H9 (cell line): ENCODE data around the gene FNDC3B. TPM values are rescaled to one million over a fixed set of nuclear protein-coding genes. Genes with fewer than 3 reads are reported as not detected.

Source experiments
- DNase-seq: peaks from one replicate; pipeline ENCODE4 v3.0.0-alpha.2; 2017
- H2AFZ ChIP-seq: one replicate; pipeline ENCODE4 v1.6.1; 2013; ENCODE audit warnings: mild to moderate bottlenecking, low read length, control low read depth, moderate library complexity
- H2AK5ac ChIP-seq: 2 replicates; pipeline ENCODE4 v1.6.1; 2013; ENCODE audit warnings: low read length, control low read depth, mixed read lengths; ENCODE audit not compliant: insufficient read length
- H2BK120ac ChIP-seq: one replicate; pipeline ENCODE4 v1.6.1; 2013; ENCODE audit warnings: low read depth, mild to moderate bottlenecking, low read length, control low read depth, inconsistent platforms; ENCODE audit not compliant: poor library complexity, severe bottlenecking
- H2BK12ac ChIP-seq: 2 replicates; pipeline ENCODE4 v1.6.1; 2013; ENCODE audit warnings: low read length, control low read depth, mixed read lengths, low read depth; ENCODE audit not compliant: insufficient read length
- H2BK15ac ChIP-seq: 2 replicates; pipeline ENCODE4 v1.6.1; 2013; ENCODE audit warnings: low read depth, low read length, control low read depth
- H2BK20ac ChIP-seq: one replicate; pipeline ENCODE4 v1.6.1; 2013; ENCODE audit warnings: low read depth, mild to moderate bottlenecking, low read length, control low read depth, inconsistent platforms; ENCODE audit not compliant: poor library complexity, severe bottlenecking
- H2BK5ac ChIP-seq: 2 replicates; pipeline ENCODE4 v1.6.1; 2013; ENCODE audit warnings: low read length, control low read depth, mixed read lengths; ENCODE audit not compliant: insufficient read length
- H3K14ac ChIP-seq: 2 replicates; pipeline ENCODE4 v1.6.1; 2013; ENCODE audit warnings: low read length, control low read depth; ENCODE audit not compliant: insufficient read depth
- H3K18ac ChIP-seq: 2 replicates; pipeline ENCODE4 v1.6.1; 2013; ENCODE audit warnings: low read depth, mild to moderate bottlenecking, mixed read lengths, low read length, control low read depth; ENCODE audit not compliant: insufficient read length
- H3K23ac ChIP-seq: 2 replicates; pipeline ENCODE4 v1.6.1; 2013; ENCODE audit warnings: low read length, control low read depth, mixed read lengths, low read depth; ENCODE audit not compliant: insufficient read length
- H3K23me2 ChIP-seq: 2 replicates; pipeline ENCODE4 v1.6.1; 2013; ENCODE audit warnings: low read depth, mild to moderate bottlenecking, mixed read lengths, low read length, control low read depth; ENCODE audit not compliant: insufficient read length, poor library complexity, severe bottlenecking
- H3K27ac ChIP-seq: 2 replicates; pipeline ENCODE4 v1.5.1; 2013; ENCODE audit warnings: low read length, control low read depth, mixed read lengths, low read depth; ENCODE audit not compliant: insufficient read length
- H3K27me3 ChIP-seq: 2 replicates; pipeline ENCODE4 v1.6.1; 2013; ENCODE audit warnings: low read length, control low read depth, inconsistent platforms; ENCODE audit not compliant: insufficient read depth
- H3K4ac ChIP-seq: 2 replicates; pipeline ENCODE4 v1.6.1; 2013; ENCODE audit warnings: low read depth, mild to moderate bottlenecking, control low read depth, inconsistent platforms, low read length, moderate library complexity
- H3K4me1 ChIP-seq: 2 replicates; pipeline ENCODE4 v1.6.1; 2013; ENCODE audit warnings: low read length, control low read depth, inconsistent platforms; ENCODE audit not compliant: insufficient read depth
- H3K4me2 ChIP-seq: 2 replicates; pipeline ENCODE4 v1.6.1; 2013; ENCODE audit warnings: low read length, control low read depth, mixed read lengths; ENCODE audit not compliant: insufficient read length, insufficient read depth
- H3K56ac ChIP-seq: 2 replicates; pipeline ENCODE4 v1.6.1; 2013; ENCODE audit warnings: low read depth, mild to moderate bottlenecking, mixed read lengths, low read length, control low read depth; ENCODE audit not compliant: insufficient read length
- H3K79me1 ChIP-seq: 2 replicates; pipeline ENCODE4 v1.6.1; 2013; ENCODE audit warnings: low read depth, mild to moderate bottlenecking, moderate library complexity, low read length, control low read depth, inconsistent platforms; ENCODE audit not compliant: insufficient read depth, poor library complexity, severe bottlenecking
- H3K79me2 ChIP-seq: 2 replicates; pipeline ENCODE4 v1.6.1; 2013; ENCODE audit warnings: low read length, control low read depth, inconsistent platforms; ENCODE audit not compliant: insufficient read depth
- H3K9ac ChIP-seq: 2 replicates; pipeline ENCODE4 v1.6.1; 2013; ENCODE audit warnings: low read length, control low read depth, mixed read lengths; ENCODE audit not compliant: insufficient read length; ENCODE audit errors: extremely low read depth
- H3K9me3 ChIP-seq: one replicate; pipeline ENCODE4 v1.6.1; 2013; ENCODE audit warnings: low read depth, low read length, inconsistent platforms; ENCODE audit not compliant: control insufficient read depth
- H3T11ph ChIP-seq: one replicate; pipeline ENCODE4 v1.6.1; 2013; ENCODE audit warnings: mild to moderate bottlenecking, low read length, control low read depth, inconsistent platforms
- H4K20me1 ChIP-seq: one replicate; pipeline ENCODE4 v1.6.1; 2013; ENCODE audit not compliant: control insufficient read depth, insufficient read length, insufficient read depth
- H4K5ac ChIP-seq: 2 replicates; pipeline ENCODE4 v1.6.1; 2013; ENCODE audit warnings: low read depth, mild to moderate bottlenecking, mixed read lengths, low read length, control low read depth; ENCODE audit not compliant: insufficient read length
- H4K8ac ChIP-seq: replicated peaks from 2 replicates; pipeline ENCODE4 v1.6.1; 2013; ENCODE audit warnings: low read length, control low read depth, mixed read lengths, low read depth; ENCODE audit not compliant: insufficient read length
- H4K91ac ChIP-seq: 2 replicates; pipeline ENCODE4 v1.6.1; 2013; ENCODE audit warnings: low read depth, mild to moderate bottlenecking, moderate library complexity, mixed read lengths, low read length, control low read depth; ENCODE audit not compliant: insufficient read length
- H3K27ac Mint-ChIP-seq, 3 experiments: 2 replicates in 2 of 3; 3 replicates in 1 of 3; pipeline ENCODE4 v1.8.0; 2020 to 2021; ENCODE audit warnings: mixed read lengths in 3 of 3, mild to moderate bottlenecking in 1 of 3, moderate library complexity in 1 of 3
- H3K27me3 Mint-ChIP-seq: 2 replicates; pipeline ENCODE4 v1.8.0; 2021; ENCODE audit warnings: low read depth, mild to moderate bottlenecking, moderate library complexity, mixed read lengths
- H3K36me3 Mint-ChIP-seq, 3 experiments: 2 replicates in 2 of 3; 3 replicates in 1 of 3; pipeline ENCODE4 v1.8.0; 2020 to 2021; ENCODE audit warnings: low read depth in 3 of 3, mixed read lengths in 3 of 3; ENCODE audit not compliant: insufficient read depth in 1 of 3
- H3K4me1 Mint-ChIP-seq, 2 experiments: 2 replicates each; pipeline ENCODE4 v1.8.0; 2020; ENCODE audit warnings: mixed read lengths in 2 of 2
- H3K4me3 Mint-ChIP-seq, 2 experiments: 2 replicates in 1 of 2; 3 replicates in 1 of 2; pipeline ENCODE4 v1.8.0; 2020 to 2021; ENCODE audit warnings: mild to moderate bottlenecking in 2 of 2, mixed read lengths in 2 of 2, moderate library complexity in 1 of 2
- H3K9me3 Mint-ChIP-seq, 2 experiments: 2 replicates in 1 of 2; 3 replicates in 1 of 2; pipeline ENCODE4 v1.8.0; 2020; ENCODE audit warnings: mild to moderate bottlenecking in 2 of 2, mixed read lengths in 2 of 2, moderate library complexity in 1 of 2
- CTCF ChIP-seq: fragments of 200-600 bp; sonication (generic); conservative IDR thresholded peaks from 3 replicates; pipeline ENCODE4 v1.8.0; 2021; ENCODE audit warnings: antibody characterized with exemption, mild to moderate bottlenecking
- WGBS: extraction: QIAGEN DNeasy Blood & Tissue Kit; methylation state at CpG from one replicate; pipeline ENCODE4 v1.1.7; 2013; ENCODE audit warnings: missing lambda C conversion rate, low lambda C conversion rate, mixed read lengths; ENCODE audit not compliant: insufficient read length; ENCODE audit errors: extremely low coverage; 5-methylcytosine and 5-hydroxymethylcytosine counted together
- total RNA-seq: library from RNA; stranded (reverse); gene quantifications from 2 replicates; pipeline ENCODE4 v1.2.1, GENCODE V29; 2021

Gene FNDC3B
- total RNA-seq, 1 experiment from 2014 or later, result 43.8 TPM

DNA sequence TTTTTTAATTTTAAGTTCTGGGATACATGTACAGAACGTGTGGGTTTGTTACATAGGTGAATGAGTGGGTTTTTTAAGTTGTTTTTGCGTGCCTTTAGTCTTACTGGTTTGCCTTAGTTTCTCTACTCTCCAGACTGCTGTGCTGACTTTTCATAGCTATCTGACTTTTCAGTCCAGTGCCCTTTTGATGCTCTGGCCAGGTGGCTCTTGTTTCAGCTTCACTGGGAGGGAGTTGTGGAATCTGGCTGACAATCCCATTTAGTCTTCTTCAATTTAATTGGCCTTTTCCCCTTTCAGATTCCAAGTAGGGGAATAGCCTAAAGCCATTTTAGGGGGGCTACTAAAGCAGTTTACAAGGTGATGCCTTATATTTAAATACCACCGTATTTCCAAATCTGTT lies 30.1 kb downstream of the FNDC3B start:
- no peak for TF ChIP-seq CTCF
- Histone ChIP-seq H3K18ac (no peak overlapping the region), H4K20me1 (peaks cover 2% of the 10 kb centered on the region), H3K23me2 (no peaks in the 10 kb centered on the region), H3K9me3 (no peaks in the 10 kb centered on the region), H3T11ph (no peak overlapping the region), H3K27me3 (no peaks in the 10 kb centered on the region), H3K79me2 (peaks cover 28% of the 10 kb centered on the region; the same call in 1 of the 2 replicates), H3K14ac (no peak overlapping the region), H3K4me1 (peaks cover 12% of the 10 kb centered on the region), H3K4me2 (no peak overlapping the region), H4K91ac (no peak overlapping the region), H3K4ac (no peak overlapping the region), H2BK120ac (no peak overlapping the region), H3K9ac (no peak overlapping the region), H4K8ac (no peak overlapping the region), H2AFZ (no peak overlapping the region), H2BK12ac (no peak overlapping the region), H4K5ac (no peak overlapping the region), H3K27ac (no peak overlapping the region), H2BK5ac (no peak overlapping the region), H2BK15ac (no peak overlapping the region), H2AK5ac (no peak overlapping the region), H3K23ac (no peak overlapping the region), H3K56ac (no peak overlapping the region), H3K79me1 (no peaks in the 10 kb centered on the region), H2BK20ac (no peak overlapping the region)
- WGBS, result no CpG with 5 or more reads among the region's 3 CpGs
- Mint-ChIP-seq H3K9me3 (no peaks in the 10 kb centered on the region), H3K4me1 (peaks cover 57 to 58% of the 10 kb centered on the region in 2 experiments), H3K27me3 (no peaks in the 10 kb centered on the region), H3K4me3 (no peak overlapping the region; a peak in 1 of 5 replicates), H3K36me3 (peaks cover 0 to under 1% (median 0%) of the 10 kb centered on the region in 3 experiments; a peak in 2 of 7 replicates), H3K27ac (peak overlapping the region in 2 of 3 experiments; percentile 58 to 82; a peak in 4 of 7 replicates)
- no peak for DNase-seq
